ENCODE results near the gene RIOK3.

- no peak for TF ChIP-seq POLR2A (IDR thresholded peaks at IDR 0.05)
- TF ChIP-seq CTCF (IDR thresholded peaks at IDR 0.05) = no peak
- no peak for TF ChIP-seq EP300 (IDR thresholded peaks at IDR 0.05)
These were observed 40.6 kb upstream of the RIOK3 start for GRCh38 chr18:23412351-23412964.

All from ovary (tissue), 3 donors.